Superior temporal gyrus (tissue), 1 donor: ENCODE results near the gene SYT3.

Experiments
- DNase-seq: peaks from one replicate; pipeline ENCODE4 v3.0.0-alpha.2; 2016; ENCODE audit errors: extremely low spot score

Gene SYT3

GRCh38 chr19:50639121-50640112, at the start of gene SYT3:
Gene SYT3 (minus strand): TSS chr19:50639881. CDS start chr19:50637411, 2,470 bp downstream.
- peak; percentile 79 for DNase-seq

GRCh38 chr19:50688766-50689165, 49.1 kb upstream of the SYT3 start:
- DNase-seq, result no peak

GRCh38 chr19:50686310-50687032, 46.8 kb upstream of the SYT3 start:
- DNase-seq, result no peak

- DNase-seq, result peak; percentile 86
These were observed 39.8 kb upstream of the SYT3 start for GRCh38 chr19:50679177-50680125.

GRCh38 chr19:50678323-50678722, 38.6 kb upstream of the SYT3 start:
- no peak for DNase-seq

- DNase-seq, result no peak
These were observed 38.0 kb upstream of the SYT3 start for GRCh38 chr19:50677636-50678035.

GRCh38 chr19:50676625-50677197, 37.0 kb upstream of the SYT3 start:
- no peak for DNase-seq

GRCh38 chr19:50673118-50673517, 33.4 kb upstream of the SYT3 start:
- no peak for DNase-seq

- no peak for DNase-seq
These were observed 30.4 kb upstream of the SYT3 start for GRCh38 chr19:50670102-50670380.

- peak; percentile 77 for DNase-seq
These were observed 29.8 kb upstream of the SYT3 start for GRCh38 chr19:50669302-50670101.

GRCh38 chr19:50668879-50669278, 29.2 kb upstream of the SYT3 start:
- no peak for DNase-seq

GRCh38 chr19:50668416-50668815, 28.7 kb upstream of the SYT3 start:
- DNase-seq, result no peak

- no peak for DNase-seq
These were observed 28.1 kb upstream of the SYT3 start for GRCh38 chr19:50667759-50668231.

GRCh38 chr19:50667177-50667758, 27.6 kb upstream of the SYT3 start:
- DNase-seq, result no peak

- DNase-seq, result no peak
These were observed 26.9 kb upstream of the SYT3 start for GRCh38 chr19:50666346-50667176.

- DNase-seq, result no peak
These were observed 24.5 kb upstream of the SYT3 start for GRCh38 chr19:50664204-50664603.

- DNase-seq, result no peak
These were observed 23.8 kb upstream of the SYT3 start for GRCh38 chr19:50663482-50663790.

- no peak for DNase-seq
These were observed 23.2 kb upstream of the SYT3 start for GRCh38 chr19:50662651-50663481.
